GM21390 (cell line): Measurements from ENCODE around the gene FTSJ1.
"Not testable (repeated sequence)": the region's sequence is repeated elsewhere in the genome, so short reads cannot be mapped to it uniquely, and the experiment has no call there.

ENCODE experiments used
- ATAC-seq: cut with Tn5 transposase; IDR thresholded peaks from one replicate; pipeline ENCODE4 v1.9.1; 2021; ENCODE audit not compliant: unreplicated experiment

Gene FTSJ1

DNA sequence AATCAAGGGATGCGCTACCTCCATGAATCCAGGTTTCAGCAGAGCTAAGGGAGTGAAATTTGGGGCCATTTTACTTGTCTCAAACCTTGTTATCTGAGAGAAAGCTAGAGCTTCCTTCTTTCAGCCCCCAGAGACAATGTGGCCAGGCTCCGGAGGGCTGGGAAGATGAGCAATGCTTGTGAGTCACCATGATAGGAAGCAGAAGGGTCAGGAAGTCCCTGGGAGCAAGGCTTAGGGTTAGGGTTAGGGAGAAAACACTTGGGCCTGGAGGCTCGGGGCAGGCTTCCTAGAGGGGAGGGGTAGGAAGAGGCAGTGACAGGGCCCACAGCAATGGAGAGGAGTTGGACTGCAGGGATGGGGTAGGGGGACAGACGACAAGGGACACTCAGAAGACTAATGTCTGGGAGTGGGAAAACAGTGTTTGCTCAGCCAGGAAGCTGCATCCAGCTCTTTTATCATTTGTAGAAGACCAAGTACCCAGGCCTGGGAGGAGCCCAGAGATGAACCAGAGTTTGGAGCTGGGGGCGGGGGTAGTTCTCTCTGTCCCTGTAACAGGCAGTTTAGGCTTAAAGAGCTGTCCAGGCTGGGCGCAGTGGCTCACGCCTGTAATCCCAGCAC, 16.4 kb downstream of the FTSJ1 start:
- ATAC-seq: no peak

DNA sequence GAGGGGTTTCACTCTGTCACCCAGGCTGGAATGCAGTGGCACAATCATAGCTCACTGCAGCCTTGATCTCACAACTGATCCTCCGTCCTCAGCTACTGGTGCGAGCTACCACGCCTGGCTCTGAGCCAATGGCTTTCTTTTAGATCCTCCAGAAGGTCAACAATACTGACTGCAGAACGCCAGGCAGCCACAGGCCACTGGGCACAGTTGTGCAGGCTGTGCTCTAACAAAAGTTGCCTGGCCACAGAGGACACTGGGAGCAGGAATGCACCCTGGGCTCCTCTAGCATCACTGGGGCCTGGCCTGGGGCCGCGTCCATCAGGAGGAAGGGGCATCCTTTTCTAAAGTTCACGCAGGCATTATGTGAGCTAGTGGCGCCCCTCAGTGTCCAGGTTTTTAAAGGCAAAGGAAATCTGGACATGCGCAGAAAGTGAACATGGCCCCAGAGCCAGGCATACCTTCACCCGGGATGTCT, 17.9 kb downstream of the FTSJ1 start:
- ATAC-seq: no peak

DNA sequence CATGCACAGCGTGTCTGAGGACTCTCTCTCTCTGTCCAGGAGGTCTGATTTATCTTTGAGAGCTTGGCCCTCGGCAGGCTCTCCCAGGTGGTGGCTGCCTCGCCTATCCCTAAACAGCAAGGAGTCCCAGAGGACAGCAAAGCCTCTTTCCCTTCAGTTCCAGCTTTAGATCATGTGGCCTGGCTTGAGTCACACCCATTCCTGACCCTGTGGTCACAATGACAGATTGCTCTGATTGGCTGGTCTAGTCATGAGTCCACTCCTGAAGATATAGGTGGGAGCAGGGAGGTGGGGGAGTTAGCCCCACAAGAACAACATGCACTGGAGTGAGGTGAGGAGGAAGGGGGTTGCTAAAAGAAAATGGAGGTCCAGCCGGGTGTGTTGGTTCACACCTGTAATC, 20.7 kb downstream of the FTSJ1 start:
- no peak for ATAC-seq

DNA sequence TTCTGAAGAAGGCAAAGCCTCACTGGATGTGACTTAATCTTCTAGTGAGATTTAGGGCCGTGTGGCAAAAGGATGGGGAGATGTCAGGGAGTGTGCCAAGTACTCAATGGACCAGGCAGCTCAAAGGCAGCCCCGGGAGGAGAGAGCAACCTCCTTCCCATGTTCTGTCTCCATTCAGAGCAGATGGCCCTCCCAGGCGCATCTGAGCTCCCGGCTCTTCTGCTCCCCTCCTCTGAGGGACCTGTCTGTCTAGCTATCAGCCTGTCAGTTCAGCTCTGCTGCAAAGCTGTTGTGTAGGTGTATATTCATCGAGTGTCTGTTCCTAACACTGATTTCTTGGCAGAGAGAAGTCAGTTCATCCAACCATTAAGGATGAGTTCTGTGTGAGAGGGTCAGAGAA, 21.9 kb downstream of the FTSJ1 start:
- ATAC-seq: no peak

DNA sequence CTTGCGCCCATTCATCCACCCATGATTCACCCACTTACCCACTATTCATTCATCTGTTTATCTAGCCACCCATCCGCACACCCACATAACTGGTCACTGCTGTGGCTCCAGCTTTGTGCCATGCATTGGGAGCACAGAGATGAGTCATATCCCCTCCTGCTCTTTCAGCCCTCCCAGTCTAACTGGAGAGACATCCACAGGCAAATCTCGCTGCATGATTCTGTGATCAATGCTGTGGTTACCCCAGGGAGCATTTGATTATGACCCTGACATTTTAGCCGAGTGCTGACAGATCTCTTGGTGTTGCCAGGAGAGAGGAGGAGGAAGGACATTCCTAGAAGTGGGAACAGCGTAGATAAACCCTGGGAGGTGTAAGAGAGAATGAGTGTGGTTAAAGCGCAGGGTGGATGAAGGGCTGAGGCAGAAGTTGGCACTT, 22.4 kb downstream of the FTSJ1 start:
- no peak for ATAC-seq

DNA sequence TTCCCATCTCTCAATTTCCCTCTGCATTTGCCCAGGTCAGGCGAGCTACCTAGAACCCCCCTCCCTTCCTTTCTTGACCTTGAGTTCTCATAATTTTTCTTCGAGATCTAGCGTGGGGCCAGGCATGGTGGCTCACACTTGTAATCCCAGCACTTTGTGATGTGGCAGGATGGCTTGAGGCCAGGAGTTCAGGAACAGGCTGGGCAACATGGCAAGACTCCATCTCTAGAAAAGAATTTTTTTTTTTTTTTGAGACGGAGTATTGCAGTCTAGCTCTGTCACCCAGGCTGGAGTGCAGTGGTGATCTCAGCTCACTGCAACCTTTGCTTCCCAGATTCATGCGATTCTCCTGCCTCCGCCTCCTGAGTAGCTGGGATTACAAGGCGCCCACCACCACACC, 28.3 kb downstream of the FTSJ1 start:
- no peak for ATAC-seq

DNA sequence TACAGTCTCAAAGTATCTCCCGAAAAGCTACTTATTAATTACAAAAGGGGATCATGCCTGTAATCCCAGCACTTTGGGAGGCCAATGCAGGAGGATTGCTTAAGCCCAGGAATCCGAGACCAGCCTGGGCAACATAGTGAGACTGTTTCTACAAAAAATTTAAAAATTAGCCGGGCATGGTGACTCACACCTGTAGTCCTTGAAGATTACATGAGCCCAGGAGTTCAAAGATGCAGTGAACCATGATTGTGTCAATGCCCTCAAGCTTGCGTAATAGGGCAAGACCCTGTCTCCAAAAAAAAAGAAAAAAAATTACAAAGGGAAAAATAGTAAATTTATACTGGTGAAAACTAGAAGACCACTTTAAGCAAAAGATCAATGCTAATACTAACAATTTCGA, 29.5 kb downstream of the FTSJ1 start:
- no peak for ATAC-seq

DNA sequence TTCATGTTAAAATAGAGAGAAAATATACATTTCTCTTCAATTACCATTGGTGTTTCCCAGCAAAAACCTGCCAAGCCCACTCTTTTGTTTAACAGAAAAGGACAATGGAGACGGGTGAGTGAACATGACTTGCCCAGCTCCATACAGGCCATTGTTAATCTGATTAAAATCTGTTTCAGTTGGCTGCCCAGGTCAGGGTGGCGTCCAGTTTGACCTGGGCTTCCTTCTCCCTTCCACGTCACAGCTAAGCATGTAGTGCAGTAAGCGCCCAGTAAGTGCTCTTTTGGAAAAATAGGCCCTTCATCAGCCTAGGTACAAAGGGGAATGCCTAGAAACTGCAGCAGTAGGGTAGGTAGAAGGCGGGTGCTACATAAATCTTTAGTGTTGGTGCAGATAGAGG, 31.2 kb downstream of the FTSJ1 start:
- no peak for ATAC-seq

DNA sequence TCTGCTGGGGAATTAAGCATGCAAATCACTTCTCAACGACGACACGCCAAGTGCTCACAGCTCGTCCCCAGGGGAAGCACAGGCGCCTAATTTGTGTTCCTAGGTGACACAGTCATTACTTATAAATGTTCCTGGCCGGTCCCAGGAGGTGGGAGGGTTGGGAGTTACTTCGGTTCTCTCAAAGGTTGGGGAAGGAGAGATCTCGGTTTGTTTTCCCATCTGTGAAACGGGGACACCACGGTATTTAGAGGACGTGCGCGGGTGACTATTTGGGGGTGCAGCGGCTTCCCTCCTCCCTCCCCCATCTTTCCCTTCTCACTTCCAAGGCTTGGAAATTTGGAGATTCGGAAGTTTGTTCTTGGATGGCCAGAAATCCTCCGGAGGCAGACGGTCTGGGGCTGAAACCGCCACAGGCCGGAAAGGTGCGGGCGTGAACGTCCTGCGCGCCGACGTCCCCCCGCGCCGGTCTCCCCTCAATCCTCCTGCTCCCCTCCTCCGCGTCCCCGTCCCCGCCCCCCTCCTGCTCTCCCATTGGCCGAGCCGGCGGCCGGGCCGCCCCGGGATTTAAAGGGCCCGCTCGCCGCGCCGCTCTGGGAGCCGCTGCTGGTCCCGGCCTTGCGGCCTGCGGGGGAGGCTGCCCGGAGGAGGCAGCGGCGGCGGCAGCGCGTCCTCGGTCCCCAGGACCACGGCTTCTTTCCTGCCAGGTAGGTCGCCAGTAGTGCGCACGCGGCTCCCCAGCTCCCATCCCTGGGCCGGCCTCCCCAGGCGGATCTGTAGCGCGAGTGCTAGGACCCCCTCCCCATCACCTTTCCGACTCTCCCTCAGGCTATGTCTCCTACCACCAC, 32.6 kb downstream of the FTSJ1 start, which contains the start of gene PORCN:
PORCN (plus strand) TSS at position 593 of the 845 bp plus-strand sequence. CDS start 829 bp downstream, outside the sequence.
- ATAC-seq: peak; percentile 82

DNA sequence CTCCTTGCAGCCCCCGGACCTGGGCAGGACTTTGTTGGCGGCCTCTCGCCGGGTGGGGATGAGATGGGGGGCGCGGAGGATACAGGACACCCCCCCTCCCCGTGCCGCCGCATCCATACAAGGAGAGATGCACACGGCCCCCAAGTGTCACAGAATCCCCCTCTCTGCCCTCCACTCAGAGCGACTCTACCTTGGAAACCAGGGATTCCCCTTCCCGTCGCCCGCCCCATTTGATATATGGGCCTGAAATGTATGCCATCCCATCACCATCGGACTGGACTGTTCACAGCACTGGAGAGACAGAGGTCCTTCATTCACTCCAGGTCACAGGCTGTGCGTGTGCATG, 33.2 kb downstream of the FTSJ1 start:
- ATAC-seq: no peak

DNA sequence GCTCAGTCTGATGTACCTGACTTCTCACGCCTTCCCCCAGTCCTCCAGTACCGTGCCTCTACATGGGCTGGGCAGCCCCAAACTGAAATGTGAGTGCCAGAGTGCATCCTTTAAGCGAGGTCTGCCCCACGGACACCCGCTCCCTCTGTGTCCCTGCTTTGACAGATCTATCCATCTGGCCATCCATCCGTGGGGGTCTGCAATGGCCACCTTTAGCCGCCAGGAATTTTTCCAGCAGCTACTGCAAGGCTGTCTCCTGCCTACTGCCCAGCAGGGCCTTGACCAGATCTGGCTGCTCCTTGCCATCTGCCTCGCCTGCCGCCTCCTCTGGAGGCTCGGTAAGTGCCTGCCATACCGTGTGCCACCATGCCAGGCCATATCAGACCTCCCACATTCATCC, 33.6 kb downstream of the FTSJ1 start:
- no peak for ATAC-seq

DNA sequence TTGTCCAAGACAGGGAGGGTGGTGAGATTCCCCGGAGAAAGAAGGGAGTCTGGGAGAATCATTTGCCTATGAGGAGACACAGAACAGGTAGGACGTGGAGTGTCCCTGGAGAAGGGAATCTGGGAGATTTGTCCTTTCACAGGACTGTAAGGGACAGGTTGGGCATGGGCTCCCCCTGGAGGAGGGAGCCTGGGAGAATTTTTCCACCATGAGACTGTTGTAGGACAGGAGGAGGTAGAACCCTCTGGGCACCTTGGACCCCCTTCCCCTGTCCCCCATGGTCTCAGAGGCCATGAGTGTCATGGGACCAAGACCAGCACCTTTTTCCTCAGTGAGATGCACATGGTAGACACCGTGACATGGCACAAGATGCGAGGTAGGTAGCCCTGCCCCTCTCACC, 35.6 kb downstream of the FTSJ1 start:
- no peak for ATAC-seq

DNA sequence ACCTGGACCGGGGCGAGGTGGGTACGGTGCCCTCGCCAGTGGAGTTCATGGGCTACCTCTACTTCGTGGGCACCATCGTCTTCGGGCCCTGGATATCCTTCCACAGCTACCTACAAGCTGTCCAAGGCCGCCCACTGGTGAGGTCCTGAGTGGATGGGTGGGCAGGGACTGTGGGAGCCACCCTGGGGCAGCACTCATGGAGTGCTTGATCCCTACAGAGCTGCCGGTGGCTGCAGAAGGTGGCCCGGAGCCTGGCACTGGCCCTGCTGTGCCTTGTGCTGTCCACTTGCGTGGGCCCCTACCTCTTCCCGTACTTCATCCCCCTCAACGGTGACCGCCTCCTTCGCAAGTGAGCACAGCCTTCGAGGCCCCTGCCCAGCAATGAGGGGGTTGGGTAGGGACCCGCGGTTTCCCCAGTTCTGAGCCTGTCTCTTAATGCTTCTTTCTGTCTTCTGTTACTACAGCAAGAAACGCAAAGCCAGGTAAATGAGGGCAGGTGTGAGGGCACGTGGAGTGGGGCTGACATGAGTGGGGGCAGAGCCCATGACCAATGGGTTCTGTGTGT, 36.5 kb downstream of the FTSJ1 start:
- no peak for ATAC-seq

DNA sequence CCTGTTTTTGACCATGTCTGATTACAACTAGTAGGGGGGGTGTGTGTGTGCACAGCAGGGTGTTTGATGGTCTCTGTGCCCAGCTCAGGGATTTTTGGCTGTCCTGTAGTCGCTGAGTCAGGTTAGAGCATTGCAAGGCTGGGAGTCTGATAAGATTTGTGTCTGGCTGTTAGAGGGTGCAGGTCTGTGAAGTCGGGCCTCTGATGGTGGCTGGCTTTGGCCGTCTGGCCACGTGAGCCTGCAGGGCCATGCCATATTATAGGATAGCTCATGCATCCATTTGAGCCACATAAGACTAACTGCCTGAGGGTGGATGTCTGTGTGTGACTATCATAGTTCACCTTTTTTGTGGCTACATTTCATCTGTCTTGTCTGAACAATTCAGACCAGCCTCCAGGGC, 37.7 kb downstream of the FTSJ1 start:
- ATAC-seq: no peak

DNA sequence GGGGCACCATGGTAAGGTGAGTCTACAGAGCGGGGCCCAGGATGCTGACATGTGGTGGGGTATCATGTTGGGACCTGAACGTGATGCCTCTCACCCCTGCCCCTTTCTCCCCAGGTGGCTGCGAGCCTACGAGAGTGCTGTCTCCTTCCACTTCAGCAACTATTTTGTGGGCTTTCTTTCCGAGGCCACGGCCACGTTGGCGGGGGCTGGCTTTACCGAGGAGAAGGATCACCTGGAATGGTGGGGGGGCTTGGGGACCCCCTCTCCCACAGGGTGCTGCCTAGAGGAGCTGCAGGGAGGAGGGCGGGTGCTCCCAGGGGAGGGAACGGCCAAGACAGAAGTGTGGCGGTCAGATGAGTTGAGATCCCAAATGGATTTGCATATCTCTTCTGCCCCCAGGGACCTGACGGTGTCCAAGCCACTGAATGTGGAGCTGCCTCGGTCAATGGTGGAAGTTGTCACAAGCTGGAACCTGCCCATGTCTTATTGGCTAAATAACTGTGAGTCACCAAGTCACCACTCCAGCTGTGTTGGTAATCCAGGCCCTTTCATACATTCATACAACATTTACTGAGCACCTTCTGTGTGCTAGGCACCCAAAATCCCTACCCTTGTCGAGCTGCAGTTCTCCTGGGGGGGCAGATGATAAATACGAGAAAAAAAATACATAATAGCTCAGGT, 38.3 kb downstream of the FTSJ1 start:
- ATAC-seq: no peak

DNA sequence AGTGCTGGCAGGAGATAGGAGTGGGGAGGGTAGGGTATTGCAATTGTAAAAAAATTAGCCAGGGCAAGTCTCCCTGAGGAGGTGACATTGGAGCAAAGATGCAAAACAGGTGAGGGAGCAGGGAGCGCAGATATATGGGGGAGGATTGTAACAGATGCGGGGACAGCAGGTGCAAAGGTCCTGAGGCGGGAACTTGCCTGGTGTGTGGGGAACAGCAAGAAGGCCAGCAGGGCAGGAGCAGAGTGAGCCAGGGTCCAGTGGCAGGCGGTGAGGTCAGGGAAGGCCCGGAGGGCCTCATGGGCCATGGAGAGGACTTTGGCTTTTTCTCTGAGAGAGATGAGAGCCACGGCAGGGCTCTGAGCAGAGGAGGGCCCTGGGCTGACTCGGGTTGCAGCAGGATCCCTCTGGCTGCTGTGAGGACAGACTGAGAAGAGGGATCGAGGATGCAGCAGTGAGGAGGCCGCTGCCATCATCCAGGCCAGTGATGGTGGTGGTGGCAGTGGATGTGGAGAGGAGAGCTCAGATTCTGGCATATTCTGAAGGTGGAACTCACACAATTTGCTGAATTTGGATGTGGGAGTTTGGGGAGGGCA, 39.0 kb downstream of the FTSJ1 start:
- ATAC-seq: no peak

DNA sequence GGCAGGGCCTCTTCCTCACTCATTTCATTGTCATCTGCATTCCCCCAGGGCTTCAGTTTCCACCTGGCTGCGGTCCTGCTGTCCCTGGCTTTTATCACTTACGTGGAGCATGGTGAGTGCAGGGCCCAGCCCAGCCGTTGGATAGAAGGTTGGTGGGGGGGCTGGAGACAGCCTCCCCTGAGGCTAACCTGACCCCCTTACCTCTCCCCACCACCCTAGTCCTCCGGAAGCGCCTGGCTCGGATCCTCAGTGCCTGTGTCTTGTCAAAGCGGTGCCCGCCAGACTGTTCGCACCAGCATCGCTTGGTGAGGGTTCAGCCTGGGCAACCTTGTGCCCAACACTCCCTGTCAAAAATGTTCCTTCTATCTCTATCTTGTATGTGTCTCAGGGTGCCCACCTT, 39.8 kb downstream of the FTSJ1 start:
- ATAC-seq: no peak

DNA sequence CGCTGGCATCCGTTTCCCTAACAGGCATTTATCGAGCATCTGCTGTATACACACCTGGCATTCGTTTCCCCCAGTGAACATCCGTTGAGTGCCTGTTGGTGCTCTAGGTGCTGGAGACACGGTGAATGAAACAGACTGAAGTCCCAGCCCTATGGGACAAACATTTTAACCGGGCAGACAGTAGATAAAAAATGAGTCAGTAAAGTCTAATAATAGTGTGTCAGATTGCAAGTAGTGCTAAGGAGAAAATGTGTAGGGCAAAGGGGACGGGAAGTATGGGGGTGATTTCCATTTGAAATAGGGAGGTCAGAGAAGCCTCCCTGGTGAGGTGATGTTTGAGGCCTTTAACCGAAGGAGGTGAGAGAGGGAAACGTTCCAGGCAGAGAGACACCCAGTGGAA, 40.3 kb downstream of the FTSJ1 start:
- ATAC-seq: no peak

DNA sequence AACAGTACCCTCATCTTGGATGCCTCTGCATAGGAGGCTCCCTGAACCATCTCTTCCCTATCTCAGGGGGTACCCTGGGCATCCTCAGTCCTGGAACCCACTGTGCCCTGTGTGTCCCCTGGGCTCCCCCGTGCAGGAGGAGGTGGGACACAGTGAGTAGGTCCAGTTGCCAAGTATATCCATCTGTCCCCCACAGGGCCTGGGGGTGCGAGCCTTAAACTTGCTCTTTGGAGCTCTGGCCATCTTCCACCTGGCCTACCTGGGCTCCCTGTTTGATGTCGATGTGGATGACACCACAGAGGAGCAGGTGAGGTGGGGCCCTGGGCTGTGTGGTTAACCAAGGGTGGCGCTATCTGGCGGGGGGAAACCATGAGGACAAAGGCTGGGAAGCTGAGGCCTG, 41.0 kb downstream of the FTSJ1 start:
- ATAC-seq: no peak

DNA sequence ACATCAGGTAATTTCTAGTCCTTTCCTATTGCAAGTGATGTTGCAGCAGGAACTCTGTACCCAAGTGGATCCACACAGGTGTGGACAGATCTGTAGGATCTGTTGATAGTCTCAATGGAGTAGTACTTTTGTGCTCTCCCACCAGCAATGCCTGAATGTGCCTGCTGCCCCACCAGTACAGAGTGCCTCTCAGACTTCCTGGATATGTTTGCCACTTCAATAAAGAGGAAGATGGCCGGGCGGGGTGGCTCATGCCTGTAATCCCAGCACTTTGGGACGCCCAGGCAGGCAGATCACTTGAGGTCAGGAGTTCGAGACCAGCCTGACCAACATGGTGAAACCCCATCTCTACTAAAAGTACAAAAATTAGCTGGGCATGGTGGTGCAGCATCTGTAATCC, 43.5 kb downstream of the FTSJ1 start:
- ATAC-seq: not testable (repeated sequence)

DNA sequence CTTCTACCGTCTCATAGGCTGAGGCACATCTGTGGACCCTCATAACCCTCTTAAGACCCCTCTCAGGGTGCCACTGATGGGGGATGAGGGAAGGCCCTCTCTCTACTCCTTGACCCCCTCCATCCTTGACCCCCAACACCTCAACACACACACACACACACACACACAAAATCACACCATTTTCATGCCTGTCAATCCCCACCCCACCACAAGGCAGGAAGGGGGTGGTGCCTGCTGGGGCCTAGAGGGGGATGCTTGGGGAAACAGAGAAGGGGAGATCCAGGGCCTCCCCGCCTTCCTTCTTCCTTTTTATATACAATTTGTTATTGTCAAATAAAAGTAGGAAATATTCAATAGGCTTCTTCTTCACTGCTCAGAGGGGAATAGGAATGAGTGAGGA, 44.5 kb downstream of the FTSJ1 start:
- no peak for ATAC-seq
